Mesendoderm (in vitro differentiated cells): ENCODE results near the gene JARID2.

Source experiments
- DNase-seq: peaks from one replicate; pipeline ENCODE4 v3.0.0; 2013
- H2AK5ac ChIP-seq: 2 replicates; pipeline ENCODE4 v1.6.1; 2013; ENCODE audit warnings: low read length, inconsistent platforms
- H2BK120ac ChIP-seq: 2 replicates; pipeline ENCODE4 v1.6.1; 2013; ENCODE audit warnings: low read depth, mild to moderate bottlenecking, low read length, moderate library complexity, mixed read lengths
- H2BK15ac ChIP-seq: replicated peaks from 2 replicates; pipeline ENCODE4 v1.6.1; 2013; ENCODE audit warnings: low read depth, mild to moderate bottlenecking, moderate library complexity
- H2BK5ac ChIP-seq: 2 replicates; pipeline ENCODE4 v1.6.1; 2013; ENCODE audit warnings: low read length, inconsistent platforms
- H3K18ac ChIP-seq: 2 replicates; pipeline ENCODE4 v1.6.1; 2013; ENCODE audit warnings: mild to moderate bottlenecking, low read length, mixed read lengths
- H3K23ac ChIP-seq: one replicate; pipeline ENCODE4 v1.6.1; 2013; ENCODE audit warnings: low read length
- H3K27ac ChIP-seq: 2 replicates; pipeline ENCODE4 v1.5.1; 2013; ENCODE audit warnings: low read depth, mild to moderate bottlenecking, inconsistent platforms, low read length, moderate library complexity
- H3K27me3 ChIP-seq: 2 replicates; pipeline ENCODE4 v1.6.1; 2013; ENCODE audit warnings: low read length, control low read depth, mild to moderate bottlenecking, inconsistent platforms; ENCODE audit not compliant: insufficient read depth, poor library complexity
- H3K36me3 ChIP-seq: 2 replicates; pipeline ENCODE4 v1.6.1; 2013; ENCODE audit warnings: low read length, inconsistent platforms; ENCODE audit not compliant: control insufficient read depth, insufficient read depth
- H3K4ac ChIP-seq: one replicate; pipeline ENCODE4 v1.6.1; 2013; ENCODE audit warnings: low read depth, mild to moderate bottlenecking, low read length, moderate library complexity
- H3K4me1 ChIP-seq: 2 replicates; pipeline ENCODE4 v1.6.1; 2013; ENCODE audit warnings: low read depth, low read length, inconsistent platforms; ENCODE audit not compliant: control insufficient read depth
- H3K4me2 ChIP-seq: 2 replicates; pipeline ENCODE4 v1.6.1; 2013; ENCODE audit warnings: low read length
- H3K4me3 ChIP-seq: 2 replicates; pipeline ENCODE4 v1.5.1; 2013; ENCODE audit warnings: mild to moderate bottlenecking, low read length
- H3K56ac ChIP-seq: one replicate; pipeline ENCODE4 v1.6.1; 2013; ENCODE audit warnings: low read length
- H3K79me1 ChIP-seq: 2 replicates; pipeline ENCODE4 v1.6.1; 2013; ENCODE audit warnings: low read length, inconsistent platforms
- H3K79me2 ChIP-seq: 2 replicates; pipeline ENCODE4 v1.6.1; 2013; ENCODE audit warnings: mild to moderate bottlenecking, low read length; ENCODE audit not compliant: control insufficient read depth, insufficient read depth
- H3K9ac ChIP-seq: 2 replicates; pipeline ENCODE4 v1.6.1; 2013; ENCODE audit warnings: low read length, inconsistent platforms
- H4K5ac ChIP-seq: one replicate; pipeline ENCODE4 v1.6.1; 2013; ENCODE audit warnings: low read length
- H4K8ac ChIP-seq: one replicate; pipeline ENCODE4 v1.6.1; 2013; ENCODE audit warnings: low read depth, mild to moderate bottlenecking, control low read depth, low read length, moderate library complexity
- WGBS: extraction: QIAGEN DNeasy Blood & Tissue Kit; methylation state at CpG from one replicate; pipeline ENCODE4 v1.1.7; 2013; ENCODE audit warnings: low lambda C conversion rate, missing lambda C conversion rate; ENCODE audit not compliant: insufficient coverage; ENCODE audit errors: extremely low coverage; 5-methylcytosine and 5-hydroxymethylcytosine counted together

JARID2 gene

DNA sequence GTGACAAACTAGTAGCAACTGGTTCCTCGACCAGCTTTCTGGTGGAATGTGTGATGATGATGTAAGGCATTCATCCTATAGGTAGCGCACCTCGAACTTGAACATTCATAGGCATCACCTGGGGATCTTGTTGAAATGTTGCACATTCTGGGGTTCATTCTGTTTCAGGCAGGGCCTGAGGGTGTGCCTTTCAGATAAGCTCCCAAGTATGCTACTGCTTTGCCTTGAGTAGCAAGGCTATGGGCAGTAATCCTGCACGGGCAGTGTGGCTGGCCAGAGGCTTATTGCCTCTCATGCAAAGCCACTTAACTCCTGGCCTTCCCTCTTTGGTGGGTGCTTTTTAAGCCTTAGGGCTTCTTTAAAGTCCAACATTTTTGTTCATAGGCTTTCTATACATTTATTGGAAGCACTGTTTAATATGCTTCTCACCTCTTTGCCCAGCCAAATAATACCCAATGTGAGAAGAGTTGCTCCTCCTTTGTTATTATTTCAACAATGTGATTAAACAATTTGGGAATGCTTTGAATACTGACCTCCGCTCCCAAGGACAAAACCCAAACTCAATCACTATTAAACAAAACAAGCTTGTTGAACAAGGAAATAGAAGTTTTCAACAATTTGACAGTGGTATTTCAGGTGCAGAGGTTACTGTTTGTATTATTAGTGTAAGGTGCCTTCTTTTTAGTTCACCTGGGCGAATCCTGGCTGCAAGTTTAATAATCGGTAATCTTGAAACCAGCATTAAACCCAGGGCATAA is 57.5 kb downstream of the JARID2 start:
- no peaks in the 10 kb centered on the region for H3K36me3 ChIP-seq
- no peak overlapping the region for H2AK5ac ChIP-seq
- no peak overlapping the region for H2BK15ac ChIP-seq
- H3K4me3 ChIP-seq, result no peak overlapping the region
- no peak overlapping the region for H4K5ac ChIP-seq
- no peak overlapping the region for H3K56ac ChIP-seq
- DNase-seq, result peak; percentile 28
- H3K4me1 ChIP-seq, result peaks cover 28% of the 10 kb centered on the region
- H3K79me2 ChIP-seq, result peaks cover 87% of the 10 kb centered on the region
- H3K27ac ChIP-seq, result no peak overlapping the region
- no peak overlapping the region for H2BK120ac ChIP-seq
- no peak overlapping the region for H3K4me2 ChIP-seq
- WGBS, result no CpG with 5 or more reads among the region's 7 CpGs
- no peak overlapping the region for H2BK5ac ChIP-seq
- peaks cover 11% of the 10 kb centered on the region for H3K79me1 ChIP-seq
- no peak overlapping the region for H4K8ac ChIP-seq
- H3K27me3 ChIP-seq, result no peaks in the 10 kb centered on the region
- H3K9ac ChIP-seq, result no peak overlapping the region
- no peak overlapping the region for H3K23ac ChIP-seq
- no peak overlapping the region for H3K4ac ChIP-seq
- H3K18ac ChIP-seq, result no peak overlapping the region

- no peak overlapping the region for H2BK15ac ChIP-seq
- H4K5ac ChIP-seq, result no peak overlapping the region
- H3K79me2 ChIP-seq, result peaks cover 90% of the 10 kb centered on the region
- H3K4me3 ChIP-seq, result no peak overlapping the region
- no peak overlapping the region for H2BK5ac ChIP-seq
- no peak overlapping the region for H3K27ac ChIP-seq
- H2BK120ac ChIP-seq, result no peak overlapping the region
- H4K8ac ChIP-seq, result no peak overlapping the region
- H3K4me1 ChIP-seq, result peaks cover 28% of the 10 kb centered on the region
- no peak overlapping the region for H3K4me2 ChIP-seq
- no peak overlapping the region for H3K4ac ChIP-seq
- H3K23ac ChIP-seq, result no peak overlapping the region
- DNase-seq, result peak; percentile 36
- H3K56ac ChIP-seq, result no peak overlapping the region
- WGBS, result no CpG with 5 or more reads among the region's 6 CpGs
- H3K18ac ChIP-seq, result no peak overlapping the region
- no peaks in the 10 kb centered on the region for H3K36me3 ChIP-seq
- peaks cover 11% of the 10 kb centered on the region for H3K79me1 ChIP-seq
- H2AK5ac ChIP-seq, result no peak overlapping the region
- H3K9ac ChIP-seq, result no peak overlapping the region
- no peaks in the 10 kb centered on the region for H3K27me3 ChIP-seq
These were observed 58.0 kb downstream of the JARID2 start for GRCh38 chr6:15303920-15304291.

GRCh38 chr6:15304337-15305042 is 58.6 kb downstream of the JARID2 start:
- Histone ChIP-seq H4K5ac (no peak overlapping the region), H3K18ac (peak overlapping the region; percentile 20), H4K8ac (no peak overlapping the region), H2BK15ac (no peak overlapping the region), H3K23ac (no peak overlapping the region), H3K9ac (no peak overlapping the region), H3K4me3 (no peak overlapping the region), H3K79me2 (peaks cover 89% of the 10 kb centered on the region), H2AK5ac (no peak overlapping the region), H3K4ac (no peak overlapping the region), H3K4me2 (no peak overlapping the region), H3K27me3 (no peaks in the 10 kb centered on the region), H3K4me1 (peaks cover 27% of the 10 kb centered on the region), H2BK5ac (no peak overlapping the region), H3K27ac (no peak overlapping the region), H3K79me1 (peaks cover 9% of the 10 kb centered on the region), H2BK120ac (no peak overlapping the region), H3K36me3 (no peaks in the 10 kb centered on the region), H3K56ac (no peak overlapping the region)
- no peak for DNase-seq
- WGBS, result no CpG with 5 or more reads among the region's 4 CpGs

GRCh38 chr6:15305496-15305895 is 59.6 kb downstream of the JARID2 start:
- Histone ChIP-seq H3K23ac (no peak overlapping the region), H3K9ac (no peak overlapping the region), H3K4me2 (no peak overlapping the region), H3K18ac (peak overlapping the region; percentile 20), H2AK5ac (no peak overlapping the region), H3K27me3 (no peaks in the 10 kb centered on the region), H3K56ac (no peak overlapping the region), H3K36me3 (no peaks in the 10 kb centered on the region), H2BK120ac (no peak overlapping the region), H4K8ac (no peak overlapping the region), H4K5ac (no peak overlapping the region), H3K79me2 (peaks cover 89% of the 10 kb centered on the region), H2BK15ac (no peak overlapping the region), H3K27ac (no peak overlapping the region), H3K4me1 (peaks cover 21% of the 10 kb centered on the region), H2BK5ac (no peak overlapping the region), H3K79me1 (peaks cover 6% of the 10 kb centered on the region), H3K4me3 (no peak overlapping the region), H3K4ac (no peak overlapping the region)
- no peak for DNase-seq

DNA sequence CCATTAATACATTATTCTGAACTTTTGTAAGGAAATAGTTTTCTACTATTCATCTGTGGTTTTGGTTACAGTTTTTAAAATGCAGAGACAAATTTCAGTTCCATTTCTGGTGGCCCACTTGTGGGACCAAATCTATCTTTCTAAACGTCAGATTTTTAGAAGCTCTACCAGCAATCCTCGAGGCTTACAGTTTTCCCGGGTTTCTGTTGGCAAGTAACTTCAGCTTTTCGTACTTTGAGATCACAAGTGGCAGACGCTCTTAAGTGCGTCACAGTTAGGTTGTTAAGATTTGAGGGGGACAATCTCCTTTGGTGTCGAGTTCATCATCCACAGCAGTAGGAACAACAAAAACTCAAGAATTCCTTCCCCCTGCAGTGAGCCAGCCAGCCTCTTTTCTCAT is 60.0 kb downstream of the JARID2 start:
- Histone ChIP-seq H3K4me3 (no peak overlapping the region), H3K9ac (no peak overlapping the region), H3K27me3 (no peaks in the 10 kb centered on the region), H3K18ac (no peak overlapping the region), H2AK5ac (no peak overlapping the region), H3K4ac (peak overlapping the region; percentile 27), H2BK120ac (no peak overlapping the region), H2BK5ac (no peak overlapping the region), H3K27ac (no peak overlapping the region), H3K79me2 (peaks cover 89% of the 10 kb centered on the region), H2BK15ac (no peak overlapping the region), H3K4me2 (no peak overlapping the region), H3K4me1 (peaks cover 19% of the 10 kb centered on the region), H4K5ac (no peak overlapping the region), H3K79me1 (peaks cover 6% of the 10 kb centered on the region), H3K56ac (no peak overlapping the region), H3K36me3 (no peaks in the 10 kb centered on the region), H4K8ac (no peak overlapping the region), H3K23ac (no peak overlapping the region)
- no CpG with 5 or more reads among the region's 7 CpGs for WGBS
- peak; percentile 53 for DNase-seq
